HepG2 (cell line): ENCODE results near the gene SERPINB7.

Source experiments
- ARNT2 ChIP-seq: sonication (generic); formaldehyde crosslinking; IDR thresholded peaks from 2 replicates; pipeline ENCODE4 v1.8.0; 2022; ENCODE audit warnings: mild to moderate bottlenecking, low read depth, missing genetic modification reagents, moderate library complexity
- BRD4 ChIP-seq: sonication (generic); formaldehyde crosslinking; IDR thresholded peaks from 2 replicates; pipeline ENCODE4 v1.4.0; 2020; ENCODE audit warnings: missing genetic modification reagents
- CTCF ChIP-seq: sonication (generic); formaldehyde crosslinking; IDR thresholded peaks from 2 replicates; pipeline ENCODE4 v1.5.0; 2020; ENCODE audit warnings: mild to moderate bottlenecking, missing genetic modification reagents, moderate library complexity
- HIC2 ChIP-seq: sonication (generic); formaldehyde crosslinking; IDR thresholded peaks from 2 replicates; pipeline ENCODE4 v1.9.0; 2022; ENCODE audit warnings: low read depth, missing genetic modification reagents
- KDM5A ChIP-seq: fragments of 200-600 bp; sonication (generic); IDR thresholded peaks from 2 replicates; pipeline ENCODE4 v1.7.0; 2018; ENCODE audit warnings: antibody characterized with exemption, mild to moderate bottlenecking, low read length, borderline replicate concordance
- MAZ ChIP-seq, 2 experiments: sonication (generic) in 1 of 2; formaldehyde crosslinking in 1 of 2; IDR thresholded peaks; 2 replicates each; pipeline versions ENCODE4 v1.5.0 to v1.6.1; 2012 to 2020; ENCODE audit warnings: low read depth in 2 of 2, mild to moderate bottlenecking in 2 of 2, borderline replicate concordance in 1 of 2, improper control_type of control experiment in 1 of 2, low read length in 1 of 2, missing genetic modification reagents in 1 of 2, moderate library complexity in 1 of 2
- NFE2L1 ChIP-seq: sonication (generic); formaldehyde crosslinking; IDR thresholded peaks from 2 replicates; pipeline ENCODE4 v1.4.0; 2020; ENCODE audit warnings: missing genetic modification reagents, mild to moderate bottlenecking, borderline replicate concordance
- RNF2 ChIP-seq: fragments of 450-650 bp; conservative IDR thresholded peaks from 2 replicates; pipeline ENCODE4 v1.6.1; 2016; ENCODE audit warnings: low read depth
- SP1 ChIP-seq, 2 experiments: fragments of 450-650 bp in 1 of 2; sonication (generic) in 1 of 2; formaldehyde crosslinking in 1 of 2; IDR thresholded peaks; 2 replicates each; pipeline versions ENCODE4 v1.4.0 to v1.6.1; 2016 to 2020; ENCODE audit warnings: missing genetic modification reagents in 1 of 2
- SRSF1 ChIP-seq: fragments of 200-400 bp; formaldehyde crosslinking; optimal IDR thresholded peaks from 2 replicates; pipeline ENCODE3; 2017; ENCODE audit warnings: mild to moderate bottlenecking, low read depth, low read length, moderate library complexity
- SRSF9 ChIP-seq: fragments of 200-400 bp; formaldehyde crosslinking; IDR thresholded peaks from 2 replicates; pipeline ENCODE4 v1.6.1; 2018; ENCODE audit warnings: borderline replicate concordance, mild to moderate bottlenecking, low read depth, low read length; ENCODE audit not compliant: insufficient read depth, poor library complexity, severe bottlenecking
- TAF1 ChIP-seq: sonication (generic); formaldehyde crosslinking; IDR thresholded peaks from 2 replicates; pipeline ENCODE4 v1.4.0; 2020; ENCODE audit warnings: missing genetic modification reagents
- ZNF264 ChIP-seq: sonication (generic); formaldehyde crosslinking; IDR thresholded peaks from 2 replicates; pipeline ENCODE4 v1.4.0; 2020; ENCODE audit warnings: missing genetic modification reagents

GRCh38 chr18:63753676-63754075, 21.5 kb upstream of the SERPINB7 start:
- TF ChIP-seq ARNT2 (CRISPR knock-in tag) (no peak), NFE2L1 (CRISPR knock-in tag) (no peak), SP1 (IDR thresholded peaks at IDR 0.05) (no peak), SP1 (CRISPR knock-in tag; IDR thresholded peaks at IDR 0.05) (no peak), CTCF (CRISPR knock-in tag) (no peak), MAZ (IDR thresholded peaks at IDR 0.05; ENCODE audit: borderline replicate concordance, low read depth, low read length) (no peak), MAZ (CRISPR knock-in tag; IDR thresholded peaks at IDR 0.05; ENCODE audit: low read depth) (no peak), BRD4 (no peak), HIC2 (CRISPR knock-in tag) (no peak), RNF2 (no peak), KDM5A (no peak), TAF1 (CRISPR knock-in tag) (no peak), SRSF1 (no peak), ZNF264 (CRISPR knock-in tag) (no peak), SRSF9 (no peak)
